Measurements from ENCODE around the gene GPLD1.
"Not testable (repeated sequence)": the region's sequence is repeated elsewhere in the genome, so short reads cannot be mapped to it uniquely, and the experiment has no call there.

The GPLD1 gene

GRCh38 chr6:24402697-24403500, 86.5 kb downstream of the GPLD1 start, which contains the start of gene MRS2:
Gene MRS2, plus strand, starts transcription at chr6:24402936. Its CDS starts 111 bp downstream, at chr6:24403047.
- TF ChIP-seq CTCF (conservative IDR thresholded peaks at IDR 0.05; ENCODE audit: control insufficient read depth, insufficient read depth, low read depth, low read length) = no peak
- peak; percentile 62 for DNase-seq (ENCODE audit: low read depth)
- peak within 1 kb of the TSS; percentile 80 for H3K4me3 ChIP-seq (ENCODE audit: control insufficient read depth, low read depth, low read length)

- DNase-seq (ENCODE audit: low read depth) = no peak
- H3K4me3 ChIP-seq (ENCODE audit: control insufficient read depth, low read depth, low read length) = no peak overlapping the region
- TF ChIP-seq CTCF (conservative IDR thresholded peaks at IDR 0.05; ENCODE audit: control insufficient read depth, insufficient read depth, low read depth, low read length) = no peak
Measured at GRCh38 chr6:24401458-24401857, 87.9 kb downstream of the GPLD1 start.

- H3K4me3 ChIP-seq (ENCODE audit: control insufficient read depth, low read depth, low read length); DNase-seq (ENCODE audit: low read depth): not testable (repeated sequence)
Measured at GRCh38 chr6:24400045-24401039, 89.0 kb downstream of the GPLD1 start.

GRCh38 chr6:24397631-24398030, 91.7 kb downstream of the GPLD1 start:
- no peak for TF ChIP-seq CTCF (conservative IDR thresholded peaks at IDR 0.05; ENCODE audit: control insufficient read depth, insufficient read depth, low read depth, low read length)
- no peak for DNase-seq (ENCODE audit: low read depth)
- H3K4me3 ChIP-seq (ENCODE audit: control insufficient read depth, low read depth, low read length) = no peak overlapping the region

GRCh38 chr6:24396824-24397223, 92.6 kb downstream of the GPLD1 start:
- DNase-seq (ENCODE audit: low read depth) = peak; percentile 11
- no peak overlapping the region for H3K4me3 ChIP-seq (ENCODE audit: control insufficient read depth, low read depth, low read length)
- TF ChIP-seq CTCF (conservative IDR thresholded peaks at IDR 0.05; ENCODE audit: control insufficient read depth, insufficient read depth, low read depth, low read length) = no peak

- H3K4me3 ChIP-seq (ENCODE audit: control insufficient read depth, low read depth, low read length) = no peak overlapping the region
- no peak for TF ChIP-seq CTCF (conservative IDR thresholded peaks at IDR 0.05; ENCODE audit: control insufficient read depth, insufficient read depth, low read depth, low read length)
- DNase-seq (ENCODE audit: low read depth) = peak; percentile 97
Measured at GRCh38 chr6:24394780-24395437, 94.5 kb downstream of the GPLD1 start.

Measured in fibroblast of mammary gland (primary cell).